Cortex of kidney (tissue), 1 donor: ENCODE data around the gene PPP1R1A.

Experiments
- DNase-seq: peaks from one replicate; lab custom pipeline; 2025; lab: John Stamatoyannopoulos, UW

The PPP1R1A gene

DNA sequence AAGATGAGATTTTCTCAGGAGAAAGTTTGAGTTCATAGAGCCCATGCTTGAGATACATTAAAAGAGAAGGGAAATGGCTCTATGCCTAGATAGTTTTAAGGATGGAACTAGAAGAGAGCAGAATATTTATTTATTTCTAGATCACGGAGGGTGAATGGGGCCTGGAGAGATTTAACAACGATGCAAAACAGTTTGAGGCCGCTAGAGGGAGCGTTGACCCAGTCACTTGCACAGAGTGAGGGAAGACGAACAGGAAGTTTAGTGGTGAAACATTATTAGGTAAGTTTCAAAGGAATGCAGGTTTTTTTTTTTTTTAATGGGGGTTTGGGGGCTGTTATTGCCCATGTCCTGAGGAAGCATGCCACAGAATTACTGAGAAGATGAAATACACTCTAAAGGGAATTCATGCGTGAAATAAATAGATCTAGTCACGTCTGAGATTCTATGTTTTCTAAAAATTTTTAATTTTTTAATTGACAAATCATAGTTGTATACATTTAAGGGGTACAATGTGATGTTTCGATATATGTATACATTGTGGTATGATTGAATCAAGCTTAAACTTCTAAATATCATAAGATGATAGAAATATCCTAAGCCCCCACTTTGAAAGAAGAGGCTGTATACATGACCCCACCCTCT lies 14.8 kb upstream of the PPP1R1A start:
- DNase-seq, result no peak

DNA sequence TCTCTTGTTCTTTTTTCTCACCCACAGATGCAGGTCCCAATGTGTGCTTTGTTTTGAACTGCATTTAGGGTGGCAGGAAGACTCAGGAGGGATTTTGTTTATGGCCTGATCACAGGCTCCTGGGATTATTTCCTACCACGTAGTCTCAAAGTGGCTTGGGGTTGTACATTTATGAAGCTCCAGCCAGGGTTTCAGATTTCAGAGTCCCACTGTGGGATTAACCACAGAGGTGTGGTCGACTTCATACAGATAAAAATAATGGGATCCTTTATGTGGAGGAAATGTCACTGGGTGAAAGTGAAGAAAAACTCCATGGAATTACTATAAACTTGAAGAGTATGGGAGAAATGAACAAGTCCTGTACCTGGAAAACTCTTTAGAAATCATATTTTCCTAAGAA lies 14.2 kb upstream of the PPP1R1A start:
- DNase-seq, result no peak

DNA sequence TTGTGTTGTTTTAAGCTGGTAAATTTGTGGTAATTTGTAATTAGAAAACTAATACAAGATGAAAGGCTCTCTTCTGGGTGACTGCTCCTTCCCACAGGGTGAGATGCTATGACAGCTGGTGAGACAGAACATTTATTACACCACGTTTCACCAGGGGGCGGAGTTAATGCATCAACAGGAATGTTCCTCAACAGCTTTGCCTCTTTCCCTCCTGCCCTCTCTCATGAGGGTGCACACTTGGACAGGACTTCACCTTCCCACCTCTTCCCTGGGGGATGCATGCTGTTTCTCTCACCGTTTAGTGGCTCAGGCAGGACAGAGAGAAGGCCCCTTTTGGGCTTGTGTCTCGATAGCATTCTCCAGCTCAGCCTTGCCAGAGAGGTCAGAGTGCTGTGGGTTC lies 13.4 kb upstream of the PPP1R1A start:
- DNase-seq, result no peak

- DNase-seq, result no peak
Measured at GRCh38 chr12:54598970-54599369, 10.5 kb upstream of the PPP1R1A start.

GRCh38 chr12:54596526-54596946 lies 8.1 kb upstream of the PPP1R1A start:
- DNase-seq, result no peak

- no peak for DNase-seq
Measured at GRCh38 chr12:54595471-54595870, 7.0 kb upstream of the PPP1R1A start.

DNA sequence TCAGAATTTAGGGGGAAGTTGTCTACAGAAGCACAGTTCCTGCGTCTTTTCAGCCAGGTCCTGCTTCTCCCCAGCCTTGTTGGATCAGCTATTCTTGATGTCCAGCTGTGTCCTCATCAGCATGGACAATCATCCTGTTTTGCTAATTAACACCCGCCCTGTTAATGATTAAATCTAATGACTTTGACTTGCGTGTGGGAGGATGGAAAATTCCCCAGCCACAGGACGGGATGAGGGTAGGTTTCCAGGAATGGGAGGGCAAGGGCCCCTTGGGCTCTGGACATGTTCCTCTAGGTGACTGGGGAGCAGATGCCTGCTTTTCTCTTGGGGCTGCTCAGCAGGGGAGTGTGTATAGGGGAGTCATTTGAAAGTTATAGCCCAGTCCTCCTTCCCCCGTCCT lies 5.3 kb upstream of the PPP1R1A start:
- no peak for DNase-seq

- no peak for DNase-seq
Measured at GRCh38 chr12:54593135-54593534, 4.7 kb upstream of the PPP1R1A start.

- DNase-seq, result no peak
Measured at GRCh38 chr12:54592316-54592715, 3.9 kb upstream of the PPP1R1A start.

DNA sequence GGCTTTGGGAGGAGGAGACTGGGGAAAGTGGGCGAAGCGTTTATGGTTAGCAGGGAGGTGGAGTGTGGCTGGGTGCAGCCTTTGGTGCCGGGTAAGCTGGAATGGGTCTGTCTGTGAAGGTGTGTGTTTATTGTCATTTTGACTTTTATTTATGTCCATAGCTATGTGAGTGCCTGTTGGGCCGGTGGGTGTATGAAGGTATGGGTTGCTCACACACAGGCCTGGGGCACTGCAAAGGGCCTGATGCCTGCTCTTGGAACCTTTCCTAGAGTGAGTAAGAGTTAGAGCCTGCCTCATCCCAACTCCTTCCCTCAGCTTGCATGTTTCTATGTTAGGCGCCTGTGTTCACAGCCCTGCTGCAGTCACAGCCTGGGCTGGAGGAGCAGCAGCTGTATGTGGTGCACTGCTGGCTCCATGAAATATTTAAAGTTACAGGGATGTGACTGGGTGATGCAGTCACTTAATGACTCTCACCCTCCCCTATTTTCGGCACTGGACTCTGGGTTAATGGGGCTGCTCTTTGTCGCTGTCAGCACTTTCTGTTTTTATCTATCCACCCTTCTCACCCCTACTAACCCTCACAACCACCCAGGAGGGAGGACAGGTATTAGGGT lies 2.6 kb upstream of the PPP1R1A start:
- DNase-seq, result no peak

DNA sequence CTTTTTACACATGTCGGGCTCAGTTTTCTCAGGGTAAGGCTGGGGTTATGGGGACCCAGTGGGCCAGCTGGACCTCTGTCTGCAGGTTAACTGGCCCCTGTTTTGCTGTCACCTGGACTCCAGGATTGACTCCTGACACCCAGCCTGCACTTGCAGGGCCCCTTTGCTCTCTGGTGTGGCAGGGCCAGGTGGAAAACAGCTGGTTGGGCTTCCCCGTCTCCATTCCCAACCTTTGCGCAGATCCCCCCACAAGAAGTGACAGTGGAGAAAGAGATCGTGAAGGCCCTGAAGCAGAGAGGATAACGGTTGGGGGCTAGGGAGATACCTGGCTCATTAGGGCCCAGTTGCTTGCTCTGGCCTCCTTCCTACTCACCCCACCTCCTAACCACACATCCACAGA lies 1.5 kb upstream of the PPP1R1A start:
- no peak for DNase-seq

DNA sequence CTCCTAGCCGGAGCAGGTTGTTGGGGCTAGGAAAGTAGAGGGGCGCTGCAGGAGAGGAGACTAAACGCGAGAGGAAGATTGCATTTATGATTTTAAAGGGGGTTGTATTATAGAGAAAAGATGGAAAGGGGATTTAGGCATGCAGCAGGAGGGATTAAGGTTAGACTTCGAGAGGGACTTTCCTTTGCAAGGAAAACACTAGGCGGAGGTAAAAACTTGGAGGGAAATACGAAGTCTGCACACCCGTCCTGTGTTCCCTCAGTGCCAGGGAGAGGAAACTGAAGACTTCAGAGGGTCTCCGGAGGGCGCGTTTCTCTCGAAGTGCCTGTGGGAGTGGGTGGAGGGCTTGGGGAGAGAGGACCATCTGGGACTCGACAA lies 420 bp upstream of the PPP1R1A start:
- DNase-seq, result no peak

GRCh38 chr12:54587315-54587873 lies 1.1 kb downstream of the PPP1R1A start:
- DNase-seq, result no peak

DNA sequence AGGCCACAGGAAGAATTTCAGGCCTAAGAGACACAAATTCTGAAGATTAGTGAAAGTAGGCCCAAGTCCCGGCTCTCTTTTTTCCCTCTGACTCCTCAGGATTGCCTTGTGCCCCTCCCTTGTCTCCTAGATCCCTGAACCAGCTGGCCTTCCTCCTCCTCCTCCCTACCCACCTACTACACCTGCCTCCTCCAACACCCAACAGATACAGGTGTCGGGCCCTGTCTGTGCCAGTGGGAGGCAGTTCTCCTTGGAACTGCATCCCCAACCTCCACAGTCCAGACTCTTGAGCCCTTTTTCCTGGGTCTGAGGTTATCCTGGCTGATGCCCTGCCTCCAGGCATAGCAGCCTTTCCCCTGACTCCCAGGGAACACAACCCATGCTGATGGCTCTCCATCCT lies 1.8 kb downstream of the PPP1R1A start:
- DNase-seq, result no peak

- no peak for DNase-seq
Measured at GRCh38 chr12:54585243-54585642, 3.2 kb downstream of the PPP1R1A start.

GRCh38 chr12:54584128-54584527 lies 4.3 kb downstream of the PPP1R1A start:
- no peak for DNase-seq

DNA sequence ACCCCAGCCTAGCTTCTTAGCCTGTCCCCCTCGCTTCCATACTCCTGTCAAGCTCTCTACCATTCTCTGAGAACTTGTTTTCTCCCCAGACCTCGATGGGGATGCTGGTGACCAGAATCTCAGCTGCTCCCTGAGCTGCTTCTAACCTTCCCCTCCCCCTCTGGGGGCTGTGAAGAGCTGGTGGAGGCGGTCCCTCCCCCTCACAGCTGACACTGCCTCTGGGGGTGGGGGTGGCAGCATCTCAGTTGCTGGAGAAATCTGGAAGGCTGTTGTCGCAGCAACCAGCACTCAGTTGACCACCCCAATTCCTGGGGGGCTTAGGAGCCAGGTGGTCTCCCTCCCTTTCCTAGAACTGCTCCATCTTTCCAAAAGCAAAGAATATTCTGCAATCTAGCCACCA lies 4.7 kb downstream of the PPP1R1A start:
- no peak for DNase-seq

- DNase-seq, result no peak
Measured at GRCh38 chr12:54581412-54581811, 7.0 kb downstream of the PPP1R1A start.

DNA sequence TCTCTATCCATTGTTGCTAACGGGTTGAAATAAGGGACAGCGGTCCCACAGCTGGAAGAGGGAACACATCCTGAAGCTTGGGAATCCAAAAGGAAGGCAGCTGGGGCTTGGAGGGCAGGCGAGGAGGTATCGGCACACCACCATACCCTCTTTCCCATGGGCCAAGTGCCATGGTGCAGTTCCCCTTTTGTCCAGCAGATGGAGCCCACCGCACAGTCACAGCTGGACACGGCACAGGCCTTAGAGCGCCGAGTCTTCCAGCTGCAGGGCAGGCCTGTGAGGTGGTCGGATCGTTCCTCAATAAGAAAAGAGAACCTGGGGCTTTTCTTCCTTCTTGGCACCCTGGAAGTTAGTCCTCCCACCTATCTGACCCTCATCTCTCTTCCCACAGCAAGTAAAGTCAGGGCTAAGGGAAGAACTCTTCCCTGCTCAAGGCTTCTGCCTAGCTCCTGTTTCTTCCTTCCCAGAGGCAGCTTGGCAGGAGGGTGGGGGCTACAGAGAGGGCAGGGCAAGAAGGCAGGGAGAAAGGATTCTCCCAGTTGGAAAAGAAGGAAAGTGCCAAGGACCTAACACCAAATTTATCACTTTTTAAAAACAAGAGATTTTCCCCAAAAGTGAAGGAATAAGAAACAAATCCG lies 8.6 kb downstream of the PPP1R1A start:
- DNase-seq, result no peak

DNA sequence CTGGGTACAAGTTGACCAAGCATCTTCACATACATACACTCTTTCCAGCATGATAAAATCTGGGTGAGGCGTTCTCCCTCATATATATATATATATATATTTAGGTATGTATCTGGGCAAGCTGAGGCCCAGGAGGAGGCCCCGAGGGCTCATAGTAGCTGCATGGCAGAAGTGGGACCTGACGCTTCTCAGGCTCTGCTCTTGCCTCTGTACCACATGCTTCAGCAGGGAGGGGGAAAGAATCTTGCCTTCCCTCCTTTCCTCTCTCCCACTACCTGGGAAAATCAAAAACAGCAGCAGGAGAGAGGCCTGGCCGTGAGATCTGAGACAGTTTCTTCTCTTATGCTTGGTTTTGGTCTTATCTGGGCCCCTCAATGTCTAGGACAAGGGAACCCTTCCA lies 9.2 kb downstream of the PPP1R1A start:
- no peak for DNase-seq

GRCh38 chr12:54578778-54579177 lies 9.7 kb downstream of the PPP1R1A start:
- no peak for DNase-seq

GRCh38 chr12:54572881-54573280 lies 15.6 kb downstream of the PPP1R1A start:
- no peak for DNase-seq
